Measurements from ENCODE around the gene ERCC6L.

The ERCC6L gene

GRCh38 chrX:72238721-72239475, at the start of gene ERCC6L:
ERCC6L (minus strand) TSS chrX:72239027; CDS start chrX:72238911, 116 bp downstream.
- peak; percentile 75 for FAIRE-seq

GRCh38 chrX:72282302-72282701, 43.5 kb upstream of the ERCC6L start:
- no peak for DNase-seq (ENCODE audit: low spot score)
- FAIRE-seq, result no peak

More at GRCh38 chrX:72238721-72239475, at the start of gene ERCC6L:
- DNase-seq (ENCODE audit: low spot score), result peak; percentile 95

- DNase-seq (ENCODE audit: low spot score) (peak; percentile 41), FAIRE-seq (no peak)
Observed at GRCh38 chrX:72280321-72280845, 41.6 kb upstream of the ERCC6L start.

- DNase-seq (ENCODE audit: low spot score) (no peak), FAIRE-seq (no peak)
Observed at GRCh38 chrX:72276478-72276953, 37.7 kb upstream of the ERCC6L start.

- no peak for DNase-seq (ENCODE audit: low spot score)
Observed at GRCh38 chrX:72274526-72274925, 35.7 kb upstream of the ERCC6L start.

GRCh38 chrX:72273718-72274117, 34.9 kb upstream of the ERCC6L start:
- FAIRE-seq, result no peak
- no peak for DNase-seq (ENCODE audit: low spot score)

More at GRCh38 chrX:72274526-72274925, 35.7 kb upstream of the ERCC6L start:
- FAIRE-seq, result no peak

- FAIRE-seq (no peak), DNase-seq (ENCODE audit: low spot score) (no peak)
Observed at GRCh38 chrX:72272868-72273267, 34.0 kb upstream of the ERCC6L start.

- DNase-seq (ENCODE audit: low spot score), result no peak
- FAIRE-seq, result no peak
Observed at GRCh38 chrX:72271812-72272211, 33.0 kb upstream of the ERCC6L start.

GRCh38 chrX:72271091-72271788, 32.4 kb upstream of the ERCC6L start:
- no peak for DNase-seq (ENCODE audit: low spot score)
- FAIRE-seq, result no peak

- no peak for DNase-seq (ENCODE audit: low spot score)
- no peak for FAIRE-seq
Observed at GRCh38 chrX:72270316-72270866, 31.6 kb upstream of the ERCC6L start.

GRCh38 chrX:72269671-72270251, 30.9 kb upstream of the ERCC6L start:
- DNase-seq (ENCODE audit: low spot score), result no peak
- no peak for FAIRE-seq

GRCh38 chrX:72268597-72269365, 30.0 kb upstream of the ERCC6L start:
- no peak for FAIRE-seq
- DNase-seq (ENCODE audit: low spot score), result no peak

- no peak for FAIRE-seq
- DNase-seq (ENCODE audit: low spot score), result no peak
Observed at GRCh38 chrX:72265263-72265662, 26.4 kb upstream of the ERCC6L start.

- FAIRE-seq (no peak), DNase-seq (ENCODE audit: low spot score) (no peak)
Observed at GRCh38 chrX:72262077-72262476, 23.2 kb upstream of the ERCC6L start.

- DNase-seq (ENCODE audit: low spot score) (no peak), FAIRE-seq (no peak)
Observed at GRCh38 chrX:72260448-72260847, 21.6 kb upstream of the ERCC6L start.

GRCh38 chrX:72258174-72258573, 19.3 kb upstream of the ERCC6L start:
- DNase-seq (ENCODE audit: low spot score) (peak; percentile 57), FAIRE-seq (no peak)

GRCh38 chrX:72255864-72256263, 17.0 kb upstream of the ERCC6L start:
- no peak for DNase-seq (ENCODE audit: low spot score)
- FAIRE-seq, result no peak

GRCh38 chrX:72255445-72255844, 16.6 kb upstream of the ERCC6L start:
- FAIRE-seq (no peak), DNase-seq (ENCODE audit: low spot score) (no peak)

GRCh38 chrX:72254816-72255215, 16.0 kb upstream of the ERCC6L start:
- FAIRE-seq (no peak), DNase-seq (ENCODE audit: low spot score) (no peak)

- FAIRE-seq (no peak), DNase-seq (ENCODE audit: low spot score) (no peak)
Observed at GRCh38 chrX:72253686-72254085, 14.9 kb upstream of the ERCC6L start.

All from urothelium cell line (cell line).